ENCODE measurements around the gene GLA.

Gene GLA

DNA sequence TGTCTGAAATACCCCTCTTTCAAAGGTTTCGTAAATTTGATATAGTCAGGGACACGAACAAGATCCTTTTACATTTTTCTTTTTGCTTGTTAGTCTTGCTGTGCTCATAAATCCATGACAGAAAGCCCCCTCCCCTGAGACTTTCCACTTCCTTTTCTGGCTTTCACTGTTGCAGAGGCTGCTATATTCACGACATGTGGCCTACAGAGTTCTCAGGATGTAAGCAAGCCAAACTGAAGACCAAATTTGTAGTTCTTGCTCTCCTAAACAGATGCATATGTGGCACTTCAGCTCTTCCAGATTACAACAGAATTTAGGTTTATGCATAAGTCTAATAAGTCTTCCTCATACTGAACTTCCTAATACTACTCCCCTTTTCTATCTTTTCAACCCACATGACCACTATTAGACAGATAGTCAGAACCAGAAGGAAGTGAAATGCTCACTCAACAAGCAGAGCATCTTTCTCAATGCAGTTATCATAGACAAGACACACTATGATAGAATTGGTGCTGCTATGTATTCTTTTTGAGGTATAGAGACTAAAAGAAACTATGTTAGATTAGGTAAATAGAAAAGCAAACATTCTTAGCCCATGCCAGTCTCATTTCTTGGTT is 36.7 kb downstream of the GLA start:
- Histone ChIP-seq H2AFZ (ENCODE audit: low read depth, low read length) (no peak overlapping the region), H4K20me1 (ENCODE audit: insufficient read depth, low read length) (no peaks in the 10 kb centered on the region), H3K79me2 (ENCODE audit: insufficient read depth, low read length) (no peaks in the 10 kb centered on the region), H3K27ac (ENCODE audit: low read length) (no peak overlapping the region), H3K9ac (ENCODE audit: low read depth, low read length) (no peak overlapping the region), H3K9me3 (ENCODE audit: insufficient read depth, low read length, severe bottlenecking) (no peaks in the 10 kb centered on the region), H3K27me3 (ENCODE audit: insufficient read depth, low read length, poor library complexity) (no peaks in the 10 kb centered on the region), H3K4me1 (ENCODE audit: insufficient read depth, low read length) (no peaks in the 10 kb centered on the region), H3K36me3 (ENCODE audit: insufficient read depth, low read length) (no peaks in the 10 kb centered on the region), H3K4me2 (ENCODE audit: insufficient read depth, low read length) (no peak overlapping the region), H3K4me3 (ENCODE audit: low read depth in 1 of 2, low read length in 2 of 2) (no peak overlapping the region)
- DNase-seq (no peak), ATAC-seq (ENCODE audit: insufficient read depth, low read depth) (no peak)
- no peak for TF ChIP-seq CTCF (IDR thresholded peaks at IDR 0.05; ENCODE audit: borderline replicate concordance, extremely low read depth, low read length, poor library complexity, severe bottlenecking)
- no peak for TF ChIP-seq EZH2 (IDR thresholded peaks at IDR 0.05; ENCODE audit: borderline replicate concordance, low read depth, low read length, severe bottlenecking)

DNA sequence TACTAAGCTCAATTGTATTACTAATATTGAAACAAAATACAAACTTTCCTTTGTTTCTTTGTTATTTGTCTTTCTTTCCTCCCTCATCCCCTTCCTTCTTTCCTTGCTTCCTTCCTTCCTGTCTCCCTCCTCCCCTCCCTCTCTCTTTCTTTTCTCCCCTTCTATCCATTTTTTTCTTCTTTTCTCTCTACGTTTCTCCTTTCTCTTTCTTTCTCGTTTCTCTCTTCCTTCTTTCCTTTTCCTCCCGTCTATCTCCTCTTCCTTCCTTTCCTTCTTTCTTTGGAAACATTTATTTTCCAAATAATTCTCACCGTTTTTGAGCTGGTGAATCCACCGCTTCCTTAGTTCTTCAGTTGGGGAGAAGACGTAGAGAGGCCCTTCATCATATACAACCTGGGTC is 38.0 kb downstream of the GLA start:
- H3K36me3 ChIP-seq (ENCODE audit: insufficient read depth, low read length): no peaks in the 10 kb centered on the region
- H3K4me1 ChIP-seq (ENCODE audit: insufficient read depth, low read length): no peaks in the 10 kb centered on the region
- DNase-seq: no peak
- TF ChIP-seq EZH2 (IDR thresholded peaks at IDR 0.05; ENCODE audit: borderline replicate concordance, low read depth, low read length, severe bottlenecking): no peak
- TF ChIP-seq CTCF (IDR thresholded peaks at IDR 0.05; ENCODE audit: borderline replicate concordance, extremely low read depth, low read length, poor library complexity, severe bottlenecking): no peak
- no peaks in the 10 kb centered on the region for H4K20me1 ChIP-seq (ENCODE audit: insufficient read depth, low read length)
- H3K4me3 ChIP-seq (ENCODE audit: low read depth in 1 of 2, low read length in 2 of 2): no peak overlapping the region
- no peaks in the 10 kb centered on the region for H3K27me3 ChIP-seq (ENCODE audit: insufficient read depth, low read length, poor library complexity)
- no peaks in the 10 kb centered on the region for H3K79me2 ChIP-seq (ENCODE audit: insufficient read depth, low read length)
- no peak overlapping the region for H3K4me2 ChIP-seq (ENCODE audit: insufficient read depth, low read length)
- H2AFZ ChIP-seq (ENCODE audit: low read depth, low read length): no peak overlapping the region
- H3K9ac ChIP-seq (ENCODE audit: low read depth, low read length): no peak overlapping the region
- ATAC-seq (ENCODE audit: insufficient read depth, low read depth): no peak
- no peaks in the 10 kb centered on the region for H3K9me3 ChIP-seq (ENCODE audit: insufficient read depth, low read length, severe bottlenecking)
- H3K27ac ChIP-seq (ENCODE audit: low read length): no peak overlapping the region

DNA sequence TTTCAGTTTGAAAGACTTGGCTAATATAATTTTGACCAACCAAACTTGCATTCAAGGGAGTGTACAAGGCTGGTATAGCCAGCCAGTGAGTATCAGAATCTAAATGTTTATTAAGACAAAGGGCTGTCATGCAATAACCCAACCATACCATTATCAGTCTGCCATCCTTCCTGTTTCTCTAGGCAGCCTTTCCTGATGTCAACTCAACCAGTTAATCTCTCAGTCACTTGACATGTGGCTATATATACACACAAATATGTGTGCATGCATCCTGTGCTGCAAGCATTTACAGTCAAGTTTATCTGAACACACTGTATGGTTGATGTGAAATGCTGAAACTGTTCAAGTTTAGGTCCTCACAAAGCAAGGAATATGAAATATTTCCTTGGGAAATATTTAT is 38.9 kb downstream of the GLA start:
- TF ChIP-seq EZH2 (IDR thresholded peaks at IDR 0.05; ENCODE audit: borderline replicate concordance, low read depth, low read length, severe bottlenecking): no peak
- TF ChIP-seq CTCF (IDR thresholded peaks at IDR 0.05; ENCODE audit: borderline replicate concordance, extremely low read depth, low read length, poor library complexity, severe bottlenecking): no peak

More for the DNA sequence above, 38.9 kb downstream of the GLA start:
- no peaks in the 10 kb centered on the region for H3K4me1 ChIP-seq (ENCODE audit: insufficient read depth, low read length)
- no peaks in the 10 kb centered on the region for H4K20me1 ChIP-seq (ENCODE audit: insufficient read depth, low read length)
- no peak for ATAC-seq (ENCODE audit: insufficient read depth, low read depth)
- H3K4me3 ChIP-seq (ENCODE audit: low read depth in 1 of 2, low read length in 2 of 2): no peak overlapping the region
- H3K36me3 ChIP-seq (ENCODE audit: insufficient read depth, low read length): no peaks in the 10 kb centered on the region
- no peaks in the 10 kb centered on the region for H3K9me3 ChIP-seq (ENCODE audit: insufficient read depth, low read length, severe bottlenecking)
- DNase-seq: no peak
- H3K9ac ChIP-seq (ENCODE audit: low read depth, low read length): no peak overlapping the region
- H3K79me2 ChIP-seq (ENCODE audit: insufficient read depth, low read length): no peaks in the 10 kb centered on the region
- H3K4me2 ChIP-seq (ENCODE audit: insufficient read depth, low read length): no peak overlapping the region
- no peak overlapping the region for H2AFZ ChIP-seq (ENCODE audit: low read depth, low read length)
- no peak overlapping the region for H3K27ac ChIP-seq (ENCODE audit: low read length)
- H3K27me3 ChIP-seq (ENCODE audit: insufficient read depth, low read length, poor library complexity): no peaks in the 10 kb centered on the region

All from DND-41 (cell line).